IMR-90 (cell line): Measurements from ENCODE around the gene ZBTB47. TPM values are rescaled to one million over a fixed set of nuclear protein-coding genes. Genes with fewer than 3 reads are reported as not detected.
A peak's percentile ranks its signal among the peaks of the same experiment; 100 is the strongest.

ENCODE experiments used
- ATAC-seq: fragments of 200-7000 bp; cut with Tn5 transposase; 2 replicates; pipeline ENCODE4 v1.9.1; 2020; ENCODE audit warnings: low read depth, mild to moderate bottlenecking, moderate library complexity
- BruUV-seq: library from RNA; stranded (reverse); fragments of 400-500 nt; replicated peaks from 2 replicates; lab custom pipeline; 2021; lab: Mats Ljungman, UMichigan
- CTCF ChIA-PET: fragments of 300-600 bp; formaldehyde crosslinking; extraction: SDS; loops from one replicate; lab custom pipeline; 2021; ENCODE audit warnings: antibody characterized with exemption; lab: Yijun Ruan, JAX
- POLR2A ChIA-PET: fragments of 300-600 bp; sonication (Branson Sonifier 250); formaldehyde crosslinking; loops from one replicate; lab custom pipeline; 2022; ENCODE audit warnings: antibody characterized with exemption; ENCODE audit not compliant: unreplicated experiment; lab: Charles Lee
- DNase-seq: peaks from one replicate; pipeline ENCODE4 v3.0.0; 2013
- H2AFZ ChIP-seq: replicated peaks from 2 replicates; pipeline ENCODE3; 2013; ENCODE audit warnings: low read length, mild to moderate bottlenecking; ENCODE audit not compliant: poor library complexity
- H2AK5ac ChIP-seq: 2 replicates; pipeline ENCODE4 v1.6.1; 2013; ENCODE audit warnings: low read depth, low read length, inconsistent platforms
- H2AK9ac ChIP-seq: replicated peaks from 2 replicates; pipeline ENCODE3; 2013; ENCODE audit warnings: mild to moderate bottlenecking, low read depth, low read length, moderate library complexity; ENCODE audit not compliant: poor library complexity
- H2BK120ac ChIP-seq: 2 replicates; pipeline ENCODE4 v1.6.1; 2013; ENCODE audit warnings: low read depth, low read length, inconsistent platforms
- H2BK15ac ChIP-seq: 3 replicates; pipeline ENCODE4 v1.6.1; 2013; ENCODE audit warnings: low read depth, low read length, inconsistent platforms
- H2BK20ac ChIP-seq: 2 replicates; pipeline ENCODE4 v1.6.1; 2013; ENCODE audit warnings: low read depth, mild to moderate bottlenecking, inconsistent platforms, low read length, moderate library complexity
- H2BK5ac ChIP-seq: 2 replicates; pipeline ENCODE4 v1.6.1; 2013; ENCODE audit warnings: mild to moderate bottlenecking, low read depth, low read length, inconsistent platforms; ENCODE audit not compliant: poor library complexity, severe bottlenecking
- H3K14ac ChIP-seq: replicated peaks from 2 replicates; pipeline ENCODE4 v1.6.1; 2013; ENCODE audit warnings: low read depth, low read length, inconsistent platforms
- H3K18ac ChIP-seq: 2 replicates; pipeline ENCODE4 v1.6.1; 2013; ENCODE audit warnings: low read depth, low read length, control low read depth
- H3K23ac ChIP-seq: 2 replicates; pipeline ENCODE4 v1.6.1; 2013; ENCODE audit warnings: low read depth, low read length, inconsistent platforms
- H3K27ac ChIP-seq: 2 replicates; pipeline ENCODE4 v1.5.1; 2013; ENCODE audit warnings: mild to moderate bottlenecking, control low read depth, low read length; ENCODE audit not compliant: insufficient read depth
- H3K27me3 ChIP-seq: 2 replicates; pipeline ENCODE4 v1.6.1; 2013; ENCODE audit warnings: low read length; ENCODE audit not compliant: control insufficient read depth, insufficient read depth
- H3K36me3 ChIP-seq: 2 replicates; pipeline ENCODE4 v1.6.1; 2013; ENCODE audit warnings: low read length, mixed read lengths; ENCODE audit not compliant: control insufficient read depth, insufficient read depth
- H3K4ac ChIP-seq: 2 replicates; pipeline ENCODE4 v1.6.1; 2013; ENCODE audit warnings: low read depth, low read length, inconsistent platforms
- H3K4me1 ChIP-seq: 2 replicates; pipeline ENCODE4 v1.6.1; 2013; ENCODE audit warnings: low read length, mixed read lengths; ENCODE audit not compliant: control insufficient read depth, insufficient read depth
- H3K4me2 ChIP-seq: 2 replicates; pipeline ENCODE4 v1.6.1; 2013; ENCODE audit warnings: low read depth, mild to moderate bottlenecking, control low read depth, low read length, moderate library complexity
- H3K4me3 ChIP-seq: 2 replicates; pipeline ENCODE4 v1.5.1; 2013; ENCODE audit warnings: low read depth, mild to moderate bottlenecking, control low read depth, low read length, moderate library complexity; ENCODE audit not compliant: insufficient read depth
- H3K56ac ChIP-seq: 2 replicates; pipeline ENCODE4 v1.6.1; 2013; ENCODE audit warnings: low read length, inconsistent platforms; ENCODE audit not compliant: insufficient read depth; ENCODE audit errors: extremely low read depth
- H3K79me1 ChIP-seq, 2 experiments: 2 replicates each; pipeline ENCODE4 v1.6.1; 2013; ENCODE audit warnings: low read length in 2 of 2, inconsistent platforms in 1 of 2, low read depth in 1 of 2
- H3K9ac ChIP-seq: 2 replicates; pipeline ENCODE4 v1.6.1; 2013; ENCODE audit warnings: low read depth, low read length, control low read depth
- H3K9me1 ChIP-seq: 2 replicates; pipeline ENCODE4 v1.6.1; 2013; ENCODE audit warnings: low read length, inconsistent platforms; ENCODE audit not compliant: insufficient read depth
- H3K9me3 ChIP-seq: 2 replicates; pipeline ENCODE4 v1.6.1; 2013; ENCODE audit warnings: low read length; ENCODE audit not compliant: control insufficient read depth, insufficient read depth
- H4K20me1 ChIP-seq: 2 replicates; pipeline ENCODE4 v1.6.1; 2013; ENCODE audit warnings: low read length, inconsistent platforms; ENCODE audit not compliant: insufficient read depth
- H4K5ac ChIP-seq: 2 replicates; pipeline ENCODE4 v1.6.1; 2013; ENCODE audit warnings: mild to moderate bottlenecking, low read depth, low read length, control low read depth
- H4K8ac ChIP-seq, 2 experiments: 2 replicates each; pipeline ENCODE4 v1.6.1; 2013; ENCODE audit warnings: low read depth in 2 of 2, low read length in 2 of 2, control low read depth in 1 of 2, inconsistent platforms in 1 of 2
- H4K91ac ChIP-seq: 2 replicates; pipeline ENCODE4 v1.6.1; 2013; ENCODE audit warnings: low read depth, low read length, inconsistent platforms; ENCODE audit not compliant: insufficient read depth
- BHLHE40 ChIP-seq: fragments of 150-350 bp; IDR thresholded peaks from 2 replicates; pipeline ENCODE4 v1.6.1; 2016; ENCODE audit warnings: mild to moderate bottlenecking, low read depth, low read length
- CEBPB ChIP-seq: IDR thresholded peaks from 2 replicates; pipeline ENCODE4 v1.6.1; 2012; ENCODE audit warnings: low read depth, low read length, improper control_type of control experiment
- CHD1 ChIP-seq: IDR thresholded peaks from 2 replicates; pipeline ENCODE4 v1.6.1; 2012; ENCODE audit warnings: low read depth, low read length, improper control_type of control experiment
- FOS ChIP-seq: fragments of 150-350 bp; IDR thresholded peaks from 2 replicates; pipeline ENCODE4 v1.6.1; 2016; ENCODE audit warnings: low read depth, low read length
- MAFK ChIP-seq: IDR thresholded peaks from 2 replicates; pipeline ENCODE4 v1.6.1; 2012; ENCODE audit warnings: low read depth, low read length, improper control_type of control experiment
- MAZ ChIP-seq: IDR thresholded peaks from 2 replicates; pipeline ENCODE4 v1.6.1; 2012; ENCODE audit warnings: low read depth, mild to moderate bottlenecking, low read length, improper control_type of control experiment, moderate library complexity, borderline replicate concordance
- MXI1 ChIP-seq: IDR thresholded peaks from 2 replicates; pipeline ENCODE4 v1.6.1; 2012; ENCODE audit warnings: low read depth, mild to moderate bottlenecking, low read length, moderate library complexity, borderline replicate concordance
- NFE2L2 ChIP-seq: fragments of 150-350 bp; IDR thresholded peaks from 2 replicates; pipeline ENCODE4 v1.6.1; 2016; ENCODE audit warnings: low read depth, mild to moderate bottlenecking, low read length
- POLR2A ChIP-seq: IDR thresholded peaks from 2 replicates; pipeline ENCODE4 v1.6.1; 2012; ENCODE audit warnings: mild to moderate bottlenecking, low read depth, low read length
- RAD21 ChIP-seq: IDR thresholded peaks from 2 replicates; pipeline ENCODE4 v1.6.1; 2012; ENCODE audit warnings: low read length, improper control_type of control experiment
- RCOR1 ChIP-seq: IDR thresholded peaks from 2 replicates; pipeline ENCODE4 v1.6.1; 2012; ENCODE audit warnings: mild to moderate bottlenecking, low read length, improper control_type of control experiment; ENCODE audit not compliant: insufficient replicate concordance
- RFX5 ChIP-seq: IDR thresholded peaks from 2 replicates; pipeline ENCODE4 v1.8.0; 2012; ENCODE audit warnings: low read depth, mild to moderate bottlenecking, low read length, moderate library complexity
- WGBS, 2 experiments: methylation state at CpG; one replicate each; pipeline versions ENCODE4 v1.1.5 to v1.1.7; 2013; ENCODE audit warnings: missing lambda C conversion rate in 2 of 2; ENCODE audit not compliant: insufficient read length in 1 of 2; ENCODE audit errors: extremely low coverage in 2 of 2; 5-methylcytosine and 5-hydroxymethylcytosine counted together
- dilution Hi-C: fragments of 300-500 bp; cut with HindIII; formaldehyde crosslinking; loops from one replicate; pipeline ENCODE4 v1.14.3; 2018; ENCODE audit warnings: low sequenced_read_pairs; ENCODE audit not compliant: unreplicated experiment
- in situ Hi-C: fragments of 300-500 bp; cut with MboI; formaldehyde crosslinking; loops from 3 replicates; pipeline ENCODE4 v1.14.3; 2019; ENCODE audit warnings: low sequenced_read_pairs, inconsistent platforms, mixed read lengths
- intact Hi-C: fragments of 100-400 bp; cut with micrococcal nuclease; formaldehyde crosslinking; loops from 2 replicates; pipeline ENCODE4 v1.10.0; 2022
- polyA plus RNA-seq, 3 experiments: library from polyadenylated mRNA; depleted of rRNA; stranded (reverse); fragments of >200 nt; gene quantifications; 2 replicates each; pipeline ENCODE4 v1.2.3, GENCODE V29; 2012; ENCODE audit warnings: low replicate concordance in 1 of 3
- total RNA-seq: library from RNA; depleted of rRNA; stranded (reverse); fragments of >200 nt; gene quantifications from 2 replicates; pipeline ENCODE4 v1.2.3, GENCODE V29; 2012
- TF ChIP-seq, protein P1 (sequence below): fragments of 150-350 bp; IDR thresholded peaks from 2 replicates; pipeline ENCODE4 v1.6.1; 2016; ENCODE audit warnings: low read depth, mild to moderate bottlenecking, low read length, moderate library complexity, borderline replicate concordance
- TF ChIP-seq, protein P2 (sequence below): fragments of 150-350 bp; IDR thresholded peaks from 2 replicates; pipeline ENCODE4 v1.6.1; 2017; ENCODE audit warnings: mild to moderate bottlenecking, antibody characterized with exemption, low read length, low read depth
- TF ChIP-seq, protein P3 (sequence below): conservative IDR thresholded peaks from 2 replicates; pipeline ENCODE4 v1.5.1; 2012; ENCODE audit warnings: mild to moderate bottlenecking, low read depth, low read length, improper control_type of control experiment

Gene ZBTB47
- total and polyA plus RNA-seq, 2 of the 4 experiments (the other 2 are of a cell fraction), result 10.9 to 16.8 TPM

DNA sequence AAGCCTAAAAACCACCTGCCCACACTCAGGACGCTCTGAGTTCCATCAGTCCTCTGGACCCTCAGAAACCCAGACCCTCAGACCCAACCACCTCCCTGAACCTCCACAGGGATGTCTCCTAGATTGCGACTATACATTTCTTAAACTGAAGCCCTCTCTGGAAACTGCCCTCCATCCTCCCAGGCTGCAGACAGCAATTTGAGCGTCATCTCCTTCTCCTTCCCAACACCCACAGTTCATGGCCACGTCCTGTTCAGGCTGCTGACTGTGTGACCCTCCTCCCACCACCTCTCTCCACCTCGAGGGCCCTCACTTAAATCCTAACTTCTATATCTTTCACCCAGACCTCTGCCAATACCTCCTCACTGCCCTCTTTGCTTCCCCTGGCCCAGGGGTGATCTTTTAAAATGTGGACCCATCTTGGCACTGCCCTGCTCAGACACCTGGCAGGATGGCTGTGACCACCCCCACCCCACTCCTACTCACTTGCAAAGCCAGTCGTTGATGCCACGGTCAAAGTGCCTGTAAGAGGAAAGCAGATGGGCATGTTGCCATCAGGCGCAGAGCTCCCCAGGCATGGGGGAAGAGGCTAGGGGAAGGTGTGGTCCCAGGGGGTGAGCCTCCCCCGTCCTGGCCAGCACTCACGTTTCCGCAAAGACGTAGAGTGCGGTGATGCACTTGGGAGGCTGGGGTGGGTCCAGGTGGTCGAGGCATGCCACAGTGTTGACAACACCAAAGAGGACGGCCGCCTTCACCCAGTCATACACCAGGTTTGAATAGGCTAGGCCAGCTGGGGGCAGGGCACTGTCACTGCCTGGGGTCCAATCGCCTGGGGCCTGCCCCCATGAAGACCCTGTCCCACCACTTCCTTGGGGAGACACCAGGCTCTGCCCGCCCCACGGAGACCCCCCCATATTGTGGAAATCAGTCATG lies 43.1 kb downstream of the ZBTB47 start:
- H2BK5ac ChIP-seq, result no peak overlapping the region
- no peaks in the 10 kb centered on the region for H3K4me1 ChIP-seq
- no peak overlapping the region for H3K56ac ChIP-seq
- H3K14ac ChIP-seq, result no peak overlapping the region
- H3K79me1 ChIP-seq, result no peaks in the 10 kb centered on the region
- intact Hi-C loops, result no loop called here
- peak overlapping the region; percentile 9 for H2AFZ ChIP-seq
- no peak overlapping the region for H2BK120ac ChIP-seq
- H3K9me1 ChIP-seq, result no peaks in the 10 kb centered on the region; the same call in 1 of the 2 replicates
- H4K5ac ChIP-seq, result no peak overlapping the region
- ChIA-PET POLR2A (no interaction called here), CTCF (no interaction called here)
- WGBS, 2 experiments, result 53% methylated on average over 9 of the region's 19 CpGs; no CpG with 5 or more reads in 1 of the 2 experiments
- no peak overlapping the region for H3K23ac ChIP-seq
- no peak overlapping the region for H3K9ac ChIP-seq
- no peak overlapping the region for H2AK5ac ChIP-seq
- BruUV-seq, result no TSS peak
- H4K8ac ChIP-seq, result no peak overlapping the region
- ATAC-seq (no peak), DNase-seq (no peak)
- H2BK20ac ChIP-seq, result no peak overlapping the region
- H4K91ac ChIP-seq, result no peak overlapping the region
- H3K27me3 ChIP-seq, result peaks cover 55% of the 10 kb centered on the region
- no peak overlapping the region for H3K4me3 ChIP-seq
- H3K9me3 ChIP-seq, result no peaks in the 10 kb centered on the region
- no peak overlapping the region for H3K27ac ChIP-seq
- in situ Hi-C loops, result no loop called here
- H3K4me2 ChIP-seq, result no peak overlapping the region
- no peak overlapping the region for H3K18ac ChIP-seq
- H3K36me3 ChIP-seq, result no peaks in the 10 kb centered on the region
- peak overlapping the region; percentile 20 for H2AK9ac ChIP-seq
- no peaks in the 10 kb centered on the region; the same call in 1 of the 2 replicates for H4K20me1 ChIP-seq
- dilution Hi-C loops, result no loop called here
- no peak overlapping the region for H2BK15ac ChIP-seq
- H3K4ac ChIP-seq, result no peak overlapping the region
- TF ChIP-seq, protein P1, sequence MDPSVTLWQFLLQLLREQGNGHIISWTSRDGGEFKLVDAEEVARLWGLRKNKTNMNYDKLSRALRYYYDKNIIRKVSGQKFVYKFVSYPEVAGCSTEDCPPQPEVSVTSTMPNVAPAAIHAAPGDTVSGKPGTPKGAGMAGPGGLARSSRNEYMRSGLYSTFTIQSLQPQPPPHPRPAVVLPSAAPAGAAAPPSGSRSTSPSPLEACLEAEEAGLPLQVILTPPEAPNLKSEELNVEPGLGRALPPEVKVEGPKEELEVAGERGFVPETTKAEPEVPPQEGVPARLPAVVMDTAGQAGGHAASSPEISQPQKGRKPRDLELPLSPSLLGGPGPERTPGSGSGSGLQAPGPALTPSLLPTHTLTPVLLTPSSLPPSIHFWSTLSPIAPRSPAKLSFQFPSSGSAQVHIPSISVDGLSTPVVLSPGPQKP, result no peak
- TF ChIP-seq RFX5 (no peak), FOS (no peak), RCOR1 (no peak), CHD1 (no peak), MAFK (no peak), RAD21 (no peak), POLR2A (no peak), MXI1 (no peak), NFE2L2 (no peak), CEBPB (no peak), MAZ (no peak), BHLHE40 (no peak)
- TF ChIP-seq, protein P2, sequence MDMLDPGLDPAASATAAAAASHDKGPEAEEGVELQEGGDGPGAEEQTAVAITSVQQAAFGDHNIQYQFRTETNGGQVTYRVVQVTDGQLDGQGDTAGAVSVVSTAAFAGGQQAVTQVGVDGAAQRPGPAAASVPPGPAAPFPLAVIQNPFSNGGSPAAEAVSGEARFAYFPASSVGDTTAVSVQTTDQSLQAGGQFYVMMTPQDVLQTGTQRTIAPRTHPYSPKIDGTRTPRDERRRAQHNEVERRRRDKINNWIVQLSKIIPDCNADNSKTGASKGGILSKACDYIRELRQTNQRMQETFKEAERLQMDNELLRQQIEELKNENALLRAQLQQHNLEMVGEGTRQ, result no peak
- TF ChIP-seq, protein P3, sequence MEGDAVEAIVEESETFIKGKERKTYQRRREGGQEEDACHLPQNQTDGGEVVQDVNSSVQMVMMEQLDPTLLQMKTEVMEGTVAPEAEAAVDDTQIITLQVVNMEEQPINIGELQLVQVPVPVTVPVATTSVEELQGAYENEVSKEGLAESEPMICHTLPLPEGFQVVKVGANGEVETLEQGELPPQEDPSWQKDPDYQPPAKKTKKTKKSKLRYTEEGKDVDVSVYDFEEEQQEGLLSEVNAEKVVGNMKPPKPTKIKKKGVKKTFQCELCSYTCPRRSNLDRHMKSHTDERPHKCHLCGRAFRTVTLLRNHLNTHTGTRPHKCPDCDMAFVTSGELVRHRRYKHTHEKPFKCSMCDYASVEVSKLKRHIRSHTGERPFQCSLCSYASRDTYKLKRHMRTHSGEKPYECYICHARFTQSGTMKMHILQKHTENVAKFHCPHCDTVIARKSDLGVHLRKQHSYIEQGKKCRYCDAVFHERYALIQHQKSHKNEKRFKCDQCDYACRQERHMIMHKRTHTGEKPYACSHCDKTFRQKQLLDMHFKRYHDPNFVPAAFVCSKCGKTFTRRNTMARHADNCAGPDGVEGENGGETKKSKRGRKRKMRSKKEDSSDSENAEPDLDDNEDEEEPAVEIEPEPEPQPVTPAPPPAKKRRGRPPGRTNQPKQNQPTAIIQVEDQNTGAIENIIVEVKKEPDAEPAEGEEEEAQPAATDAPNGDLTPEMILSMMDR, result no peak
